GM23248 (cell line): ENCODE measurements around the gene KCNMA1.

Source experiments
- EZH2 ChIP-seq: fragments of 200-600 bp; sonication (generic); IDR thresholded peaks from 2 replicates; pipeline ENCODE4 v1.6.1; 2018; ENCODE audit warnings: antibody characterized with exemption, mild to moderate bottlenecking; ENCODE audit not compliant: insufficient read depth, poor library complexity, severe bottlenecking
- EZH2phosphoT487 ChIP-seq: fragments of 200-600 bp; sonication (generic); IDR thresholded peaks from 2 replicates; pipeline ENCODE4 v1.6.1; 2018; ENCODE audit warnings: antibody characterized with exemption, moderate library complexity, mild to moderate bottlenecking, low read depth; ENCODE audit not compliant: insufficient read depth

DNA sequence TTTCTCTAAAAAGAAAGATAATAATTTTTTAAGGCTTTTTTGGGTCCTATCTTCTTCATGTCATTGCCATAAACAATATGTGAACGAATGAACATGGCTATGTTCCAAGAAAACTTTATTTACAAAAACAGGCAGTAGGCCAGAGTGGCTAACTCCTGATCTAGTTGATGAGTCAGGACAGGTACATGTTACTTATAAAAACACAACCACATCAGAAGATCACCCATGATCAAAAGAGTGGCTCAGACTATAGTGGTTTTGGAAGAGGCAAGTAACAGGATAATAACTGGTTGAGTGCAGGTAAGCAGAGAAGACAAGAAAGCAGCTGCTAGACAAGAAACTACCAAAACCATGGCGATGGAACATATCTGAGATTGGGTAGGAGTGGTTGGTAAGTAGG lies 468.7 kb downstream of the KCNMA1 start:
- TF ChIP-seq EZH2phosphoT487 = no peak
- no peak for TF ChIP-seq EZH2
